VCaP (cell line): ENCODE measurements around the gene TNFAIP8L1.

Source experiments
- H3K27ac ChIP-seq: fragments of 450-650 bp; 2 replicates; pipeline ENCODE4 v1.5.1; 2017
- TF ChIP-seq, protein P1 (sequence below): fragments of 450-650 bp; conservative IDR thresholded peaks from 2 replicates; pipeline ENCODE4 v1.5.1; 2017; ENCODE audit warnings: mild to moderate bottlenecking, moderate library complexity

TNFAIP8L1 gene

DNA sequence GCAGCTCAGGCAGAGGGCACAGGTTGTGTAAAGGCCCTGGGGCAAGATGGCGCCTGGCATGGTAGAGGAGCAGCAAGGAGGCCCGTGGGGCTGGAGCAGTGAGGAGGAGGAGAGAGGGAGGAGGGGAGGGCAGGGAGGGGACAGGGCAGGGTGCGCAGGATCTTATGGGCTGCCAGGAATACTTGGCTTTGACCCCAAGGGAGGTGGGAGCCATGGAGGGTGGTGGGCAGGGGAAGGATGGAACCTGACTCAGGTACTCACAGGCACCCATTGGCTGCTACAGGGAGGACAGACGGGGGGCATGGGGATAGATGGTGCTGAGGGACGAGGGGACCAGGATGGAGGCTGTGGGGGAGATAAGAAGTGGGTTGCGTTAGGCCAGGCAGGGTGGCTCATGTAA lies 3.3 kb downstream of the TNFAIP8L1 start:
- TF ChIP-seq, protein P1, sequence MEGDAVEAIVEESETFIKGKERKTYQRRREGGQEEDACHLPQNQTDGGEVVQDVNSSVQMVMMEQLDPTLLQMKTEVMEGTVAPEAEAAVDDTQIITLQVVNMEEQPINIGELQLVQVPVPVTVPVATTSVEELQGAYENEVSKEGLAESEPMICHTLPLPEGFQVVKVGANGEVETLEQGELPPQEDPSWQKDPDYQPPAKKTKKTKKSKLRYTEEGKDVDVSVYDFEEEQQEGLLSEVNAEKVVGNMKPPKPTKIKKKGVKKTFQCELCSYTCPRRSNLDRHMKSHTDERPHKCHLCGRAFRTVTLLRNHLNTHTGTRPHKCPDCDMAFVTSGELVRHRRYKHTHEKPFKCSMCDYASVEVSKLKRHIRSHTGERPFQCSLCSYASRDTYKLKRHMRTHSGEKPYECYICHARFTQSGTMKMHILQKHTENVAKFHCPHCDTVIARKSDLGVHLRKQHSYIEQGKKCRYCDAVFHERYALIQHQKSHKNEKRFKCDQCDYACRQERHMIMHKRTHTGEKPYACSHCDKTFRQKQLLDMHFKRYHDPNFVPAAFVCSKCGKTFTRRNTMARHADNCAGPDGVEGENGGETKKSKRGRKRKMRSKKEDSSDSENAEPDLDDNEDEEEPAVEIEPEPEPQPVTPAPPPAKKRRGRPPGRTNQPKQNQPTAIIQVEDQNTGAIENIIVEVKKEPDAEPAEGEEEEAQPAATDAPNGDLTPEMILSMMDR: no peak
- H3K27ac ChIP-seq: no peak overlapping the region

DNA sequence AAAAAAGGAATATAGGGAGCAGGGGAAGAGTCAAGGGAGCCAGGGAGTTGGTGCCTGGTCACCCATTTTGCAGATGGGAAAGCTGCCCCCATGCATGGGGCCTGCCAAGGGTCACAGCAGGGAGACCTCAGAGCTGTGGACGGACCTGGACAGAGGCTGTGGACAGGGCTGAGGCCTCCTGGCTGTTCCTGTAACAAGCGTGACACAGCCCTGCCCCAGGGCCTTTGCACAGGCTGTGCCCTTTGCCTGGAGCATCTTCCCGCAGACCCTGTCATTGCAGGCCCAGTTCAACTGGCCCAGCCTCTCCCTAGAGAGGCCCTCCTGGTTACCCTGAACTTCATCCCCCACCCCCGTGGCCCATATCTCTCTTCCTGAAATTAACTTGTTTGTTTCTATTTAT lies 6.4 kb downstream of the TNFAIP8L1 start:
- TF ChIP-seq, protein P1: no peak
- no peak overlapping the region for H3K27ac ChIP-seq

DNA sequence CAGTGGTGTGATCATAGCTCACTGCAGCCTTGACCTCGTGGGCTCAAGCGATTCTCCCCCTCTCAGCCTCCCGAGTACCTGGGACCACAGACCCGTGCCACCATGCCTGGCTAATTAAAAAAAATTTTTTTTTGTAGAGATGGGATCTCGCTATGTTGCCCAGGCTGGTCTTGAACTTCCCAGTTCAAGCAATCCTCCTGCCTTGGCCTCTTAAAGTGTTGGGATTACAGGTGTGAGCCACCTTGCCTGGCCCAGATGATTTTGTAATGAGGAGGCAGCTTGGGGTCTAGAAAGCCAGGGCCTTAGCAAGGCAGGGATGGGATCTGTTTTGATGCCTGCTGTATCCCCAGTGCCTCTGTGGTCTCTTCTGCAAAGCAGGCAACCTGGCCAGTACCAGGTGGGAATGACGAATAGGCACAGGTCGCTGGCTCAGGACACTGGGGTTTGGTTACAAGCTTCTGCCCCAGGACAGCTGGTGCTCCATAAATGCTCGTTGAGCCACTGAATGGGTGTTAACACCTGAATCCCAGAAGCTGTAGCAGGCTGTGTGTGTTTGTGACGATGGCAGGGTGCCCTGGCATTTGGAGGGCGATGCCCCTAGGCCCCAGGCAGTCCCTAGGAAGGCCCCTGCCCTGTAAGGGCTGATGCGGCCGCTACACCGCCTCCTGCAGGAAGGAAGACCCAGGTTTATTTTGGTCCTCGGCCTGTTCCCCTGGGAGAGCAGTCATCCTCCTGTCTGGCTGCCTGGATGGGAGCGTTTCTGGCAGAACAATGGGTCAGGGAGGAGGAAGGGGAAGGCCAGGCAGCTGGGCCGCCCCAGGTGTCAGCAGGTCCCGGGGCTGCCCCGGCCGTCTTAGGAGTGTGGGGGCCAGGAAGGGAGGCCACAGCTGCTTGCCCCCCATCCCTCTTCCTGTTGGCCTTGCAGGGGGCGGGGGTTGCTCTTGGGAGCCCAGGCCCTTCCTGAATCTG lies 8.6 kb downstream of the TNFAIP8L1 start:
- TF ChIP-seq, protein P1: no peak
- no peak overlapping the region for H3K27ac ChIP-seq

DNA sequence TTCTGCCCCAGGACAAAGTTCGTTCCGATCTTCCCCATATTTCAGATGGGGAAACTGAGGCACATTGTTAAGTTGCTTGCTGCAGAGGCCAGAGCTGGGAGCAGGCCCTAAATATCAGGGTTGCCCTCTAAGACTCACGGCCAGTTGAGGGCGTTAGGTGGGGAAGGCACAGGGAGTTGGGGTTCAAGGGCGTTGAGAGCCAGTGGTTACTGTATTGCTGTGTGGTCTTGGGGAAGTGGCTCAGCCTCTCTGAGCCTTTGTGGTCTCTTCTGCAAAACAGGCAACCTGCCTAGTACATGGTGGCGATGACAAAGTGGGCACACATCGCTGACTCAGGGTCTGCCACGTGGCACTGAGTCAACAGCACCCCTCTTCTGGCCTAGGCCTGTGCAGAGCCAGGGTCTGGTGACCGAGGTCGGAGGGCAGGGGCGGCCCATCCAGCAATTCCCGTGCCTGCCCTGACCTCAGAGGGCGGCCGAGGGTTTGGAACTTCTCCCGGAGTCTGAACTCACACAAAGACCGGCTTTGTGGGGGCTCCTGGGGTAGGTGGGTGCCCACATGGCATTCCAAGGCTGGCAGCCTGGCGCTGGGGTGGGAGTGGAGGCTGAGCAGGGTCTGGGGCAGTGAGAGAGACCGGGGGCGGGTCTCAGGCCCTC lies 10.2 kb downstream of the TNFAIP8L1 start:
- no peak overlapping the region for H3K27ac ChIP-seq
- TF ChIP-seq, protein P1: no peak

DNA sequence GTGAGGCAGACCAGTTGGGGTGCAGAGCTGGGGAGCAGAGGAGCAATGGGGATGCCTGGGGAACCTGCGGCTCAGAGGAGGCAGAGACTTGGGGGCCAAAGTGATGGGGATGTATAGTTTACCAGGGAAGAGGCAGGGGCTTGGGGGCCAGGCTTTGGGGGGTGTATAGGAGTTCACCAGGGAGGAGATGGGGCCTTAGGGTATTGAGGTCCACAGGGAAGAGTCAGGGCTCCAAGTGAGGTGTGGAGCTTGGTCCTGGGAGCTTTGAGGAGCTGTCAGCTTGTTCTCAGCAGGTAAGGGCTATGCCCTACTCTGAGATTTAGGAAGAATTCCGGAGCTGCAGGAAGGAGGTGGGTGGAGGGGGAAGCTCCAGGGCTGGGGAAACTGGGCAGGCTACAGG lies 10.8 kb downstream of the TNFAIP8L1 start:
- no peak overlapping the region for H3K27ac ChIP-seq
- TF ChIP-seq, protein P1: no peak

DNA sequence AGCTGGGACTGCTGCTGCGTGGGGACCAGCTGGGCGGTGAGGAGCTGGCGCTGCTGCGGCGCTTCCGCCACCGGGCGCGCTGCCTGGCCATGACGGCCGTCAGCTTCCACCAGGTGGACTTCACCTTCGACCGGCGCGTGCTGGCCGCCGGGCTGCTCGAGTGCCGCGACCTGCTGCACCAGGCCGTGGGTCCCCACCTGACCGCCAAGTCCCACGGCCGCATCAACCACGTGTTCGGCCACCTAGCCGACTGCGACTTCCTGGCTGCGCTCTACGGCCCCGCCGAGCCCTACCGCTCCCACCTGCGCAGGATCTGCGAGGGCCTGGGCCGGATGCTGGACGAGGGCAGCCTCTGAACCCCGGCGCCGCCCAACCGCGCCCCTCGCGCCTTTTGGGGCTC lies 12.8 kb downstream of the TNFAIP8L1 start:
- H3K27ac ChIP-seq: no peak overlapping the region
- TF ChIP-seq, protein P1: no peak

DNA sequence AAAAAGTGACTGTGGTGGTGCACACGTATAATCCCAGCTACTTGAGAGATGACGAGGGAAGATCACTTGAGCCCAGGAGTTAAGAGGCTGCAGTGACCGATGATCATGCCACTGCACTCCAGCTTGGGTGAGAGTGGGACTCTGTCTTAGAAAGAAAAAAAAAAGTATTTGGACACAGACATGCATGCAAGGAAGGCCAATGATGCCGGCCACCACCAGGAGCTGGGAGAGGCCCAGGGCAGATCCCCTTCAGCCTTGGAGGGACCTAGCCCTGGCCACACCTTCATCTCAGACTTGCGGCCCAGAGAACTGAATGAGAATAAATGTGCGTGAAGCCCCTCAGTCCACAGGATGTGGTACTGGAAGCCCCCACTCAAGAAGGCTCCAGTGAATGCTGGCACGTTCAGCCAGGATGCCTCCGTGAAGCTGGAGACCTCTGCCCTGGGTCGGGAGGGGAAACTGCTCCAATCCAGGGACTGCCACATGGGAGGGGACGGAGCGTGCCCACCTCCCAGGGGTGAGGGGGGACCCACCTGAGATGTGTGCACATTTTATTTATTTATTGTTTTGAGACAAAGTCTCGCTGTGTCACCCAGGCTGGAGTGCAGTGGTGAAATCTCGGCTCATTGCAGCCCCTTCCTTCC lies 14.6 kb downstream of the TNFAIP8L1 start:
- H3K27ac ChIP-seq: no peak overlapping the region
- TF ChIP-seq, protein P1: no peak
